Measurements from ENCODE around the gene SCAMP5.
A peak's percentile ranks its signal among the peaks of the same experiment; 100 is the strongest.

Gene SCAMP5

GRCh38 chr15:74958908-74959585 lies 36.3 kb upstream of the SCAMP5 start:
- H3K4me1 ChIP-seq (ENCODE audit: control insufficient read depth, insufficient read depth, low read length, unreplicated experiment) = peaks cover 24% of the 10 kb centered on the region
- H3K4me3 ChIP-seq (ENCODE audit: low read depth, low read length) = peak overlapping the region; percentile 99
- H3K27me3 ChIP-seq (ENCODE audit: insufficient read depth, low read length) = no peaks in the 10 kb centered on the region

GRCh38 chr15:74959586-74959939 lies 35.8 kb upstream of the SCAMP5 start:
- peak overlapping the region; percentile 99 for H3K4me3 ChIP-seq (ENCODE audit: low read depth, low read length)
- no peak overlapping the region for H3K27ac ChIP-seq (ENCODE audit: low read depth, low read length)
- H3K36me3 ChIP-seq (ENCODE audit: insufficient read depth, low read length) = no peaks in the 10 kb centered on the region
- H3K79me2 ChIP-seq (ENCODE audit: control insufficient read depth, insufficient read depth, low read length, unreplicated experiment) = peaks cover 38% of the 10 kb centered on the region
- H2AFZ ChIP-seq (ENCODE audit: low read length, unreplicated experiment) = peak overlapping the region; percentile 98
- peaks cover 24% of the 10 kb centered on the region for H3K4me1 ChIP-seq (ENCODE audit: control insufficient read depth, insufficient read depth, low read length, unreplicated experiment)
- no peaks in the 10 kb centered on the region for H3K27me3 ChIP-seq (ENCODE audit: insufficient read depth, low read length)

More at GRCh38 chr15:74958908-74959585, 36.3 kb upstream of the SCAMP5 start:
- Histone ChIP-seq H3K36me3 (ENCODE audit: insufficient read depth, low read length) (no peaks in the 10 kb centered on the region), H3K27ac (ENCODE audit: low read depth, low read length) (no peak overlapping the region), H2AFZ (ENCODE audit: low read length, unreplicated experiment) (peak overlapping the region; percentile 98), H3K79me2 (ENCODE audit: control insufficient read depth, insufficient read depth, low read length, unreplicated experiment) (peaks cover 44% of the 10 kb centered on the region)

GRCh38 chr15:74960286-74960685 lies 35.1 kb upstream of the SCAMP5 start:
- H3K4me3 ChIP-seq (ENCODE audit: low read depth, low read length) = peak overlapping the region; percentile 99; the same call in 1 of the 2 replicates
- no peak overlapping the region for H3K27ac ChIP-seq (ENCODE audit: low read depth, low read length)
- no peaks in the 10 kb centered on the region for H3K27me3 ChIP-seq (ENCODE audit: insufficient read depth, low read length)
- H3K36me3 ChIP-seq (ENCODE audit: insufficient read depth, low read length) = no peaks in the 10 kb centered on the region
- no peak overlapping the region for H2AFZ ChIP-seq (ENCODE audit: low read length, unreplicated experiment)
- peaks cover 29% of the 10 kb centered on the region for H3K4me1 ChIP-seq (ENCODE audit: control insufficient read depth, insufficient read depth, low read length, unreplicated experiment)
- H3K79me2 ChIP-seq (ENCODE audit: control insufficient read depth, insufficient read depth, low read length, unreplicated experiment) = peaks cover 31% of the 10 kb centered on the region

- Histone ChIP-seq H3K36me3 (ENCODE audit: insufficient read depth, low read length) (no peaks in the 10 kb centered on the region), H3K4me3 (ENCODE audit: low read depth, low read length) (no peak overlapping the region), H2AFZ (ENCODE audit: low read length, unreplicated experiment) (no peak overlapping the region), H3K4me1 (ENCODE audit: control insufficient read depth, insufficient read depth, low read length, unreplicated experiment) (peaks cover 30% of the 10 kb centered on the region), H3K27me3 (ENCODE audit: insufficient read depth, low read length) (no peaks in the 10 kb centered on the region), H3K27ac (ENCODE audit: low read depth, low read length) (no peak overlapping the region), H3K79me2 (ENCODE audit: control insufficient read depth, insufficient read depth, low read length, unreplicated experiment) (peaks cover 23% of the 10 kb centered on the region)
These were observed 34.3 kb upstream of the SCAMP5 start for GRCh38 chr15:74960995-74961588.

- Histone ChIP-seq H3K36me3 (ENCODE audit: insufficient read depth, low read length) (no peaks in the 10 kb centered on the region), H3K4me1 (ENCODE audit: control insufficient read depth, insufficient read depth, low read length, unreplicated experiment) (peaks cover 30% of the 10 kb centered on the region), H2AFZ (ENCODE audit: low read length, unreplicated experiment) (no peak overlapping the region), H3K79me2 (ENCODE audit: control insufficient read depth, insufficient read depth, low read length, unreplicated experiment) (peaks cover 19% of the 10 kb centered on the region), H3K27me3 (ENCODE audit: insufficient read depth, low read length) (no peaks in the 10 kb centered on the region), H3K27ac (ENCODE audit: low read depth, low read length) (no peak overlapping the region), H3K4me3 (ENCODE audit: low read depth, low read length) (no peak overlapping the region)
These were observed 33.7 kb upstream of the SCAMP5 start for GRCh38 chr15:74961616-74962015.

- no peaks in the 10 kb centered on the region for H3K27me3 ChIP-seq (ENCODE audit: insufficient read depth, low read length)
- H3K4me1 ChIP-seq (ENCODE audit: control insufficient read depth, insufficient read depth, low read length, unreplicated experiment) = peaks cover 30% of the 10 kb centered on the region
- H3K27ac ChIP-seq (ENCODE audit: low read depth, low read length) = no peak overlapping the region
- H3K79me2 ChIP-seq (ENCODE audit: control insufficient read depth, insufficient read depth, low read length, unreplicated experiment) = peaks cover 19% of the 10 kb centered on the region
- no peak overlapping the region for H2AFZ ChIP-seq (ENCODE audit: low read length, unreplicated experiment)
- no peak overlapping the region for H3K4me3 ChIP-seq (ENCODE audit: low read depth, low read length)
- no peaks in the 10 kb centered on the region for H3K36me3 ChIP-seq (ENCODE audit: insufficient read depth, low read length)
These were observed 33.1 kb upstream of the SCAMP5 start for GRCh38 chr15:74962219-74962618.

- Histone ChIP-seq H3K79me2 (ENCODE audit: control insufficient read depth, insufficient read depth, low read length, unreplicated experiment) (peaks cover 19% of the 10 kb centered on the region), H3K27me3 (ENCODE audit: insufficient read depth, low read length) (no peaks in the 10 kb centered on the region), H3K4me1 (ENCODE audit: control insufficient read depth, insufficient read depth, low read length, unreplicated experiment) (peaks cover 30% of the 10 kb centered on the region), H3K27ac (ENCODE audit: low read depth, low read length) (no peak overlapping the region), H3K4me3 (ENCODE audit: low read depth, low read length) (no peak overlapping the region), H2AFZ (ENCODE audit: low read length, unreplicated experiment) (no peak overlapping the region), H3K36me3 (ENCODE audit: insufficient read depth, low read length) (no peaks in the 10 kb centered on the region)
These were observed 32.7 kb upstream of the SCAMP5 start for GRCh38 chr15:74962671-74963070.

GRCh38 chr15:74963213-74963612 lies 32.1 kb upstream of the SCAMP5 start:
- Histone ChIP-seq H3K36me3 (ENCODE audit: insufficient read depth, low read length) (no peaks in the 10 kb centered on the region), H3K27ac (ENCODE audit: low read depth, low read length) (no peak overlapping the region), H2AFZ (ENCODE audit: low read length, unreplicated experiment) (no peak overlapping the region), H3K79me2 (ENCODE audit: control insufficient read depth, insufficient read depth, low read length, unreplicated experiment) (peaks cover 16% of the 10 kb centered on the region), H3K27me3 (ENCODE audit: insufficient read depth, low read length) (no peaks in the 10 kb centered on the region), H3K4me1 (ENCODE audit: control insufficient read depth, insufficient read depth, low read length, unreplicated experiment) (peaks cover 30% of the 10 kb centered on the region), H3K4me3 (ENCODE audit: low read depth, low read length) (no peak overlapping the region)

- peaks cover 2% of the 10 kb centered on the region for H3K79me2 ChIP-seq (ENCODE audit: control insufficient read depth, insufficient read depth, low read length, unreplicated experiment)
- H3K27me3 ChIP-seq (ENCODE audit: insufficient read depth, low read length) = no peaks in the 10 kb centered on the region
- H2AFZ ChIP-seq (ENCODE audit: low read length, unreplicated experiment) = peak overlapping the region; percentile 28
- no peak overlapping the region; the same call in 1 of the 2 replicates for H3K4me3 ChIP-seq (ENCODE audit: low read depth, low read length)
- no peaks in the 10 kb centered on the region for H3K36me3 ChIP-seq (ENCODE audit: insufficient read depth, low read length)
- H3K27ac ChIP-seq (ENCODE audit: low read depth, low read length) = peak overlapping the region; percentile 84
- H3K4me1 ChIP-seq (ENCODE audit: control insufficient read depth, insufficient read depth, low read length, unreplicated experiment) = peaks cover 24% of the 10 kb centered on the region
These were observed 30.6 kb upstream of the SCAMP5 start for GRCh38 chr15:74964794-74965193.

GRCh38 chr15:74967670-74968069 lies 27.7 kb upstream of the SCAMP5 start:
- no peak overlapping the region for H3K4me3 ChIP-seq (ENCODE audit: low read depth, low read length)
- no peaks in the 10 kb centered on the region for H3K79me2 ChIP-seq (ENCODE audit: control insufficient read depth, insufficient read depth, low read length, unreplicated experiment)
- H2AFZ ChIP-seq (ENCODE audit: low read length, unreplicated experiment) = no peak overlapping the region
- no peaks in the 10 kb centered on the region for H3K27me3 ChIP-seq (ENCODE audit: insufficient read depth, low read length)
- peaks cover 14% of the 10 kb centered on the region for H3K4me1 ChIP-seq (ENCODE audit: control insufficient read depth, insufficient read depth, low read length, unreplicated experiment)
- no peaks in the 10 kb centered on the region for H3K36me3 ChIP-seq (ENCODE audit: insufficient read depth, low read length)
- H3K27ac ChIP-seq (ENCODE audit: low read depth, low read length) = no peak overlapping the region

- Histone ChIP-seq H3K36me3 (ENCODE audit: insufficient read depth, low read length) (no peaks in the 10 kb centered on the region), H3K79me2 (ENCODE audit: control insufficient read depth, insufficient read depth, low read length, unreplicated experiment) (no peaks in the 10 kb centered on the region), H2AFZ (ENCODE audit: low read length, unreplicated experiment) (no peak overlapping the region), H3K4me3 (ENCODE audit: low read depth, low read length) (no peak overlapping the region), H3K4me1 (ENCODE audit: control insufficient read depth, insufficient read depth, low read length, unreplicated experiment) (peaks cover 16% of the 10 kb centered on the region), H3K27me3 (ENCODE audit: insufficient read depth, low read length) (no peaks in the 10 kb centered on the region), H3K27ac (ENCODE audit: low read depth, low read length) (no peak overlapping the region)
These were observed 19.2 kb upstream of the SCAMP5 start for GRCh38 chr15:74976159-74976558.

All from ACC112 (cell line).